Measurements from ENCODE around the gene GAB2.

DNA sequence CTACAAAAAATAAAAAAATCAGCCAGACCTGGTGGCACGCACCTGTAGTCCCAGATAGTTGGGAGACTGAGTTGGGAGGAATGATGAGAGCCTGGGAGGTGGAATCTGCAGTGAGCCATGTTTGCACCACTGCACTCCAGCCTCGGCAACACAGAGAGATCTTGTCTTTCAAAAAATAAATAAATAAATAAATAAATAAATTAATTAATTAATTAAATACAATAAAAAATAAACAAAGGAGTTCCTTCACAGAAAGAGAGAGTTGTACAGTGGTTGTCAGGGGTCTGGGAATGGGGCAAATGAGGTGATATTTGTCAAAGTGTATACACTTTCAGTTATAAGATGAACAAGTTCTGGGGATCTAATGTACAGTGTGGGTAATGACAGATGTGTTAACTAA is 49.8 kb upstream of the GAB2 start:
- TF ChIP-seq, protein P1, sequence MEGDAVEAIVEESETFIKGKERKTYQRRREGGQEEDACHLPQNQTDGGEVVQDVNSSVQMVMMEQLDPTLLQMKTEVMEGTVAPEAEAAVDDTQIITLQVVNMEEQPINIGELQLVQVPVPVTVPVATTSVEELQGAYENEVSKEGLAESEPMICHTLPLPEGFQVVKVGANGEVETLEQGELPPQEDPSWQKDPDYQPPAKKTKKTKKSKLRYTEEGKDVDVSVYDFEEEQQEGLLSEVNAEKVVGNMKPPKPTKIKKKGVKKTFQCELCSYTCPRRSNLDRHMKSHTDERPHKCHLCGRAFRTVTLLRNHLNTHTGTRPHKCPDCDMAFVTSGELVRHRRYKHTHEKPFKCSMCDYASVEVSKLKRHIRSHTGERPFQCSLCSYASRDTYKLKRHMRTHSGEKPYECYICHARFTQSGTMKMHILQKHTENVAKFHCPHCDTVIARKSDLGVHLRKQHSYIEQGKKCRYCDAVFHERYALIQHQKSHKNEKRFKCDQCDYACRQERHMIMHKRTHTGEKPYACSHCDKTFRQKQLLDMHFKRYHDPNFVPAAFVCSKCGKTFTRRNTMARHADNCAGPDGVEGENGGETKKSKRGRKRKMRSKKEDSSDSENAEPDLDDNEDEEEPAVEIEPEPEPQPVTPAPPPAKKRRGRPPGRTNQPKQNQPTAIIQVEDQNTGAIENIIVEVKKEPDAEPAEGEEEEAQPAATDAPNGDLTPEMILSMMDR (IDR thresholded peaks at IDR 0.05), result no peak
- TF ChIP-seq POLR2A (IDR thresholded peaks at IDR 0.05), result no peak
